GM12801 (cell line): Measurements from ENCODE around the gene EYA2.

ENCODE experiments used
- TF ChIP-seq, protein P1 (sequence below): IDR thresholded peaks from one replicate; pipeline ENCODE4 v1.5.1; 2011; ENCODE audit warnings: control low read depth; ENCODE audit not compliant: insufficient read length; ENCODE audit errors: extremely low read depth

EYA2 gene

DNA sequence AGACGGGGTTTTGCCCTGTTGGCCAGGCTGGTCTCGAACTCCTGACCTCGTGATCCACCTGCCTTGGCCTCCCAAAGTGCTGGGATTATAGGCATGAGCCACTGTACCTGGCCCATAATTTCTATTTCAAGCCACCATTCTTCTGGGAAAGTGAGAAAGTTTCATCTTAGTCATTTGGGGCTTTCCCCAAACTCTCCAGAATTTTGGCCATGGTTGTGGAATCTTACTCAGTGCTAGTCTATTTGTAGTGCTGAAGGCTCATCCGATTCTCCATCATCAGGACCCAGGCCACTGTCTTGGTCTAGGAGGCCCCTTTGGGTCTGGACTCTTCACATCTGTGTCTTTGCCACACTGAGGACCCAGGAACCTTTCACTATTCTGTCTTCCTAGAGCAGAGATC, 164.9 kb downstream of the EYA2 start:
- TF ChIP-seq, protein P1, sequence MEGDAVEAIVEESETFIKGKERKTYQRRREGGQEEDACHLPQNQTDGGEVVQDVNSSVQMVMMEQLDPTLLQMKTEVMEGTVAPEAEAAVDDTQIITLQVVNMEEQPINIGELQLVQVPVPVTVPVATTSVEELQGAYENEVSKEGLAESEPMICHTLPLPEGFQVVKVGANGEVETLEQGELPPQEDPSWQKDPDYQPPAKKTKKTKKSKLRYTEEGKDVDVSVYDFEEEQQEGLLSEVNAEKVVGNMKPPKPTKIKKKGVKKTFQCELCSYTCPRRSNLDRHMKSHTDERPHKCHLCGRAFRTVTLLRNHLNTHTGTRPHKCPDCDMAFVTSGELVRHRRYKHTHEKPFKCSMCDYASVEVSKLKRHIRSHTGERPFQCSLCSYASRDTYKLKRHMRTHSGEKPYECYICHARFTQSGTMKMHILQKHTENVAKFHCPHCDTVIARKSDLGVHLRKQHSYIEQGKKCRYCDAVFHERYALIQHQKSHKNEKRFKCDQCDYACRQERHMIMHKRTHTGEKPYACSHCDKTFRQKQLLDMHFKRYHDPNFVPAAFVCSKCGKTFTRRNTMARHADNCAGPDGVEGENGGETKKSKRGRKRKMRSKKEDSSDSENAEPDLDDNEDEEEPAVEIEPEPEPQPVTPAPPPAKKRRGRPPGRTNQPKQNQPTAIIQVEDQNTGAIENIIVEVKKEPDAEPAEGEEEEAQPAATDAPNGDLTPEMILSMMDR: no peak

DNA sequence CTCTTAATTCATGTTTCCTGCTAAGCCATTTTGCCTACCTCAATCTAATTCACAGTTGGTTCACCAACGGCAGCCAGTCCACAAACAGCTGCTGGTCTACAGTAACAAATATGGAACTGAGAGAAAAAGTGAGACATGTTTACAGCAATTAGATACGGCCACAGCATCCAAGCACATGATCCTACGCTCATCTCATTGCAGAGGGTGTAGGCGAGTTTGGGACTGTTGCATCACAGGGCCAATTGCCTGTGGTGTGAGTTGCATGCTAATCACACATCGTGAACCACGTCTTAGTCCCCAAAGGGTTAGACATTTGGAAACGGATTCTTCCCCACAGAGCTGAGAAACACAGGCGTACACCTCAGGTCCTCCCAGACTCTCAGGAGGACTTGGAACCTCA, 166.9 kb downstream of the EYA2 start:
- TF ChIP-seq, protein P1: no peak

DNA sequence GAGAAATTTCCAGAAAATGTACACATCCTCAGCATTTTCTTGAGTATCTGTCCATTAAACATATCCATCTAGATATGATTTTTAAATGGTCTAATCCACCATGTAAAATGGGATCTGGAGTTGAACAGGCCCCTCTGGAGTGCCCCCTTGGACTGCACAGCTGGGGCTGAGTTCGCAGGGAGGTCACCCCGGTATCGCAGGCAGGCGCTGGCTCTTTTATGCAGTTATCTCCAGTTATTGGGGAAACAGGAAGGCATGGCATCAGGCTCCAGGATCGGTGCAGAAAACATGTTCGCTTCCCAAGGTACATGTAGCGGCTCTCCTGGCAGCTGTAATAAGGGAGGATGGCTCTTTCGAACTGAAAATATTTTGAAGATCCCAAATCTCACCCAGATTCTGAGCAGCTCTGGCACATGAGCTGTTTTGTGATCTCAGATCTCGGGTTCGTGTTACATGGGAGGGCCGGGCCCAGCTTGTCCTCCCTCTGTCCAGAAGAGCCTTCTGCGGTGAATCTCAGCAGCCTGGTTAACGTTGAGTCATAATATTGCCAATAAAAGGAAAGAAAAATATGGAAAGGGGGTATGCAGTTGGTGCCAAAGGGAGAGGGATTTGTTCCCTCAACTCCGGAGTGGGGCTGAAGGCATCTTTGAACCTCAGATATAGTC, 167.7 kb downstream of the EYA2 start:
- TF ChIP-seq, protein P1: no peak

DNA sequence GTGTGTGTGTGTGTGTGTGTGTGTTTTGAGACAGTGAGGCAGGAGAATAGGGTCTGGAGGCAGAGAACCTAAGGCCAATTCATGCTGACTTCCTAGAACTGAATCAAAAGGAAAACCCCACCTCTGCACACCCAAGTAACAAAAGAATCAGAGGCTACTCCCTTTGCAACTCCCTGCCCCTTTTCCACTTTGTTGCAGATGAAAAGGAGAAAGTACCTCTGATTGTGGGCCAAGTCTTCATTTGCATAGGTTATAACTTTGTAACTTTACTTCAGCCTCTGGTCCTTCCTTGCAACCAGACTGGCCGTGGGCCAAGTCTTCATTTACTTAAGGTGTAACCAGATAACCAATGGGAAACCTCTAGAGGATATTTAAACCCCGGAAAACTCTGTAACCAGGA, 168.8 kb downstream of the EYA2 start:
- TF ChIP-seq, protein P1: no peak

DNA sequence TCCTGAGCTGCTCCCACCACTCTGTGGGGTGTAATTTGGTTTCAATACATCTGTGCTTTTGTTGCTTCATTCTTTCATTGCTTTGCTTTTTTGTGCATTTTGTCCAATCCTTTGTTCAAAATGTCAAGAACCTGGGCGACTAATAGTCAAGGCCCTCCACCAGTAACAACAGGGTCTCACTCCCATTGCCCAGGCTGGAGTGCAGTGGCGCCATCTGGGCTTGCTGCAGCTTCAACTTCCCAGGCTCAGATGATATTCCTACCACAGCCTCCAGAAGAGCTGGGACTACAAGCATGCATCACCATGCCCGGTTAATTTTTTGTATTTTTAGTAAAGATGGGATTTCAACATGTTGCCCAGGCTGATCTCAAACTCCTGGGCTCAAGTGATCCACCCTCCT, 169.2 kb downstream of the EYA2 start:
- TF ChIP-seq, protein P1: no peak

DNA sequence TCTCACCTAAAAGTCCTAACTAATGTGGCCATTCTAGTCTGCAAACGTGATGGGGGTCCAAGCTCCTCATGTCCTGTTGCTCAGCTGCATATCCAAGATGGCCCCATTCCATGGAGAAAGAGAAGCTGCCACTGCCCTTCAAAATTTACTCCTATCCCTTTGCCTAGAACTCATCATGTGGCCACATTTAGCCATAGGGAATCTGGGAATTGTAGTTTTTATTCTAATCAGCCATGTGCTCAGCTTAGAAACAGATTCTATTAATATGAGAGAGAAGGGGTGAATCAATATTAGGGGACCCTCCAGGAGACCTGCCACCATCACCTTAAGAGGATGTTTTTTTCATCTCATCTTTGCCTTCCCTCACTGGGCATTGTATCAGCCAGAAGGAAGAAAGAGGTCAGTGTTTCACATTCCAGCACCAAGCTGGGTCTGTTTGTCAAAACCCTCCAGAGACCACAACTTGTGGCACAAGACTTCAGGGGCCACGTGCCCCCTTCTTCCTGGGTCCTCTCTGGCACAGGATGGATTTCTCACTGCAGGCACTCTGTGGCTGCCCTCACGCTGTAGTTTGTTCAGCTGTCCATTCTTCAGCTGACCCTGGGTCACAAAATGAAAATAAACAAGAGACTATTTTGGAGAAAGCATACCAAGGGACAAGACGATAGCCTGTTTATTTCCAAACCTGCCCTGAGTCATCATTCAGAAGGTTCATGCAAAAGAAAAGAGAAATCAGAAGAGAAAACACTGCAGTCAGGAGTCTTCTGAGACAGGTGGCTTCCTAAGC, 172.0 kb downstream of the EYA2 start:
- TF ChIP-seq, protein P1: no peak

DNA sequence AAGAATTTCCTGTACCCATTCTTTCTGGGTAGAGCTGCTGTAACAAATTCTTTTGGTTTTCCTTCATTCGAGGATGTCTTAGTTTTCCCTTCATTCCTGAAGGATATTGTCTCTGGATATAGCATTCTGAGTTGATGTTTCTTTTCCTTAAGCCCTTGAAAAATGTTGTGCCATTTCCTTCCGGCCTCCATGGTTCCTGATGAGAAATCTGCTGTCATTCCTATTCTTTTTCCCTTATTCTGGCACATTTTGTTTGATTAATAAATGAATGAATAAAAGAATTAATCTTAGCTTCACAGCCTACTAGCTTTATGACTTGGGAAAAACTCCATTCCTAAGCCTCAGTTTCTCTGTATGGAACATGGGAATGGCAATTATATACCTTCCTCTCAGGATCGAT, 173.1 kb downstream of the EYA2 start:
- TF ChIP-seq, protein P1: no peak
